Calu3 (cell line): ENCODE measurements around the gene GANAB. TPM values are rescaled to one million over a fixed set of nuclear protein-coding genes. Genes with fewer than 3 reads are reported as not detected.
"Not testable (repeated sequence)": the region's sequence is repeated elsewhere in the genome, so short reads cannot be mapped to it uniquely, and the experiment has no call there.

Experiments
- Bru-seq: library from RNA; stranded (reverse); fragments of 400-500 nt; gene quantifications from one replicate; lab custom pipeline; 2021; lab: Mats Ljungman, UMichigan
- BruChase-seq, 2 experiments: library from RNA; stranded (reverse); fragments of 400-500 nt; gene quantifications; one replicate each; lab custom pipeline; 2021; lab: Mats Ljungman, UMichigan
- BruUV-seq: library from RNA; stranded (reverse); fragments of 400-500 nt; replicated peaks from 2 replicates; lab custom pipeline; 2021; lab: Mats Ljungman, UMichigan
- CTCF ChIA-PET: fragments of 300-600 bp; sonication (Branson Sonifier 250); formaldehyde crosslinking; loops from one replicate; lab custom pipeline; 2022; ENCODE audit warnings: antibody characterized with exemption; lab: Charles Lee
- DNase-seq: peaks from one replicate; pipeline ENCODE4 v3.0.0; 2022
- H3K27ac Mint-ChIP-seq: one replicate; pipeline ENCODE4 v1.8.0; 2022; ENCODE audit warnings: mixed read lengths; ENCODE audit not compliant: unreplicated experiment
- H3K27me3 Mint-ChIP-seq: one replicate; pipeline ENCODE4 v1.8.0; 2022; ENCODE audit warnings: mixed read lengths; ENCODE audit not compliant: unreplicated experiment
- H3K36me3 Mint-ChIP-seq: one replicate; pipeline ENCODE4 v1.8.0; 2022; ENCODE audit warnings: mild to moderate bottlenecking, moderate library complexity, mixed read lengths; ENCODE audit not compliant: insufficient read depth, unreplicated experiment
- H3K4me1 Mint-ChIP-seq: one replicate; pipeline ENCODE4 v1.8.0; 2022; ENCODE audit warnings: mild to moderate bottlenecking, low read depth, mixed read lengths; ENCODE audit not compliant: unreplicated experiment
- H3K4me3 Mint-ChIP-seq: one replicate; pipeline ENCODE4 v1.8.0; 2022; ENCODE audit warnings: mild to moderate bottlenecking, low read depth, moderate library complexity, mixed read lengths; ENCODE audit not compliant: unreplicated experiment
- H3K9me3 Mint-ChIP-seq: one replicate; pipeline ENCODE4 v1.8.0; 2022; ENCODE audit warnings: low read depth, mixed read lengths; ENCODE audit not compliant: unreplicated experiment
- CTCF ChIP-seq: fragments of 200-600 bp; IDR thresholded peaks from one replicate; pipeline ENCODE4 v1.8.0; 2022; ENCODE audit warnings: antibody characterized with exemption; ENCODE audit not compliant: unreplicated experiment
- intact Hi-C: fragments of 100-400 bp; cut with micrococcal nuclease; formaldehyde crosslinking; loops from one replicate; pipeline ENCODE4 v1.10.0; 2022; ENCODE audit not compliant: unreplicated experiment
- long read RNA-seq: library from polyadenylated mRNA; stranded (forward); transcript quantifications from one replicate; pipeline ENCODE4 v2.0.0, GENCODE V29; 2022
- total RNA-seq: library from RNA; stranded (reverse); gene quantifications from 2 replicates; pipeline ENCODE4 v1.2.3, GENCODE V29; 2022

Gene GANAB
- total RNA-seq (356 and 377 TPM in 2 replicates), Bru-seq, nascent RNA (percentile 83 among the genes with signal in this experiment), BruChase-seq, experiment 1, labeled RNA remaining after a 6-hour chase (percentile 96 among the genes with signal in this experiment), BruChase-seq, experiment 2, labeled RNA remaining after a 2-hour chase (percentile 95 among the genes with signal in this experiment)
- long read RNA-seq, transcript GANAB-201 (25 exons, 3,906 nt), result minor isoform, 6 of 152 reads
- long read RNA-seq, transcript GANAB-202 (24 exons, 3,608 nt), result major isoform, 26 of 152 reads
- long read RNA-seq, partial matches to known transcripts, result 26 of 152 reads
- long read RNA-seq, other reads (novel, unspliced or antisense), result 93 of 152 reads

GRCh38 chr11:62645946-62646824 lies at the start of gene GANAB:
TSS of gene GANAB (minus strand) at chr11:62646613. CDS start at chr11:62646599, 14 bp downstream.
- peak within 1 kb of the TSS; percentile 93 for H3K4me3 Mint-ChIP-seq
- BruUV-seq, result TSS peak; percentile 31
- H3K4me1 Mint-ChIP-seq, result no peaks in the 10 kb centered on the region
- no peak for TF ChIP-seq CTCF
- peaks cover 51% of the 10 kb centered on the region for H3K36me3 Mint-ChIP-seq
- CTCF ChIA-PET, result interaction anchor here (0.6 to 1.1 kb wide), 6 partner anchors 24 to 392 kb away, joined by 3 to 6 read pairs (median 4); partner anchors contain the start of genes B3GAT3 and TUT1
- intact Hi-C loops, result loop anchor here (1.0 kb wide), 1 partner anchor 10 kb away; no protein-coding TSS in a partner anchor
- peak within 1 kb of the TSS; percentile 91 for H3K27ac Mint-ChIP-seq
- no peaks in the 10 kb centered on the region for H3K9me3 Mint-ChIP-seq
- H3K27me3 Mint-ChIP-seq, result no peaks in the 10 kb centered on the region
- DNase-seq, result peak; percentile 98

GRCh38 chr11:62694455-62695167 lies 48.2 kb upstream of the GANAB start:
- no TSS peak for BruUV-seq
- peak; percentile 75 for TF ChIP-seq CTCF
- Mint-ChIP-seq H3K27ac (no peak overlapping the region), H3K9me3 (no peaks in the 10 kb centered on the region), H3K4me1 (no peaks in the 10 kb centered on the region), H3K4me3 (no peak overlapping the region), H3K36me3 (peaks cover 46% of the 10 kb centered on the region), H3K27me3 (no peaks in the 10 kb centered on the region)
- CTCF ChIA-PET, result interaction anchor here (0.6 to 1.2 kb wide), 5 partner anchors 7 to 348 kb away, joined by 3 to 4 read pairs (median 3); partner anchors contain the start of genes CSKMT, LBHD1 and UQCC3
- intact Hi-C loops, result no loop called here
- DNase-seq, result peak; percentile 73

- H3K4me3 Mint-ChIP-seq, H3K4me1 Mint-ChIP-seq, DNase-seq, intact Hi-C loops, H3K27me3 Mint-ChIP-seq, H3K9me3 Mint-ChIP-seq, BruUV-seq, H3K27ac Mint-ChIP-seq: not testable (repeated sequence)
- H3K36me3 Mint-ChIP-seq, result peaks cover 46% of the 10 kb centered on the region
- CTCF ChIA-PET, result interaction anchor here (0.6 to 1.1 kb wide), 5 partner anchors 8 to 69 kb away, joined by 3 to 4 read pairs (median 4); partner anchors contain the start of genes LBHD1 and UQCC3
Observed at GRCh38 chr11:62693624-62694023, 47.2 kb upstream of the GANAB start.

GRCh38 chr11:62689421-62690183 lies 43.2 kb upstream of the GANAB start, which contains the start of gene LRRN4CL:
TSS of gene LRRN4CL (minus strand) at chr11:62689530. CDS start at chr11:62688508, 1,022 bp downstream.
- BruUV-seq, result no TSS peak
- no peak for TF ChIP-seq CTCF
- no peaks in the 10 kb centered on the region for H3K27me3 Mint-ChIP-seq
- H3K4me3 Mint-ChIP-seq, result no peak within 1 kb of the TSS
- intact Hi-C loops, result no loop called here
- H3K9me3 Mint-ChIP-seq, result no peaks in the 10 kb centered on the region
- H3K36me3 Mint-ChIP-seq, result peaks cover 18% of the 10 kb centered on the region
- H3K27ac Mint-ChIP-seq, result no peak within 1 kb of the TSS
- H3K4me1 Mint-ChIP-seq, result no peaks in the 10 kb centered on the region
- CTCF ChIA-PET, result interaction anchor here (0.5 to 1.4 kb wide), 3 partner anchors 8 to 40 kb away, joined by 3 read pairs; no protein-coding TSS in a partner anchor
- no peak for DNase-seq
